C4-2B (cell line): Measurements from ENCODE around the gene PTPRD.

ENCODE experiments used
- H3K27ac ChIP-seq: fragments of 450-650 bp; 2 replicates; pipeline ENCODE4 v1.5.1; 2017
- CTCF ChIP-seq: fragments of 450-650 bp; conservative IDR thresholded peaks from 2 replicates; pipeline ENCODE4 v1.5.1; 2017; ENCODE audit warnings: mild to moderate bottlenecking
- ZFX ChIP-seq: fragments of 450-650 bp; IDR thresholded peaks from 2 replicates; pipeline ENCODE4 v1.6.1; 2017

PTPRD gene

DNA sequence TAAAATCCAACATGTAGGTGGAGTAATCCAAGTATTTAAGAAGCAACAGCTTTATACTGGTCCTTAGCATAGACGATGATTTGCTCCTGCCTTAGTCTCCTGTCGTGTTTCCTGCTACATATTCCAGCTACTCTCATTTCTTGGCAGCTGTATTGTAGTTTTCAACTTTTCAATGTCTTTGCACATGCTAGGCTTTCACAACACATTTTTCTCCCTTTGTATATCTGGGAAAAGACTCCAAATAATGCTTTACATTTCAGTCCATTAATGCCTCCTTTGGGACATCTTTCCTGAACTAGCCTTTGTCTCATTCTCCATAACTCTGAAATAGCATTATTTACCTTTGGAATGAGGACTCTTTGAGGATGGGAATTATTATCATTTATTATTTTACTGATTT is 508.0 kb downstream of the PTPRD start:
- TF ChIP-seq CTCF, result no peak
- no peak overlapping the region for H3K27ac ChIP-seq

- TF ChIP-seq ZFX (no peak), CTCF (no peak)
- H3K27ac ChIP-seq, result no peak overlapping the region
Observed at GRCh38 chr9:10095208-10095607, 517.6 kb downstream of the PTPRD start.

DNA sequence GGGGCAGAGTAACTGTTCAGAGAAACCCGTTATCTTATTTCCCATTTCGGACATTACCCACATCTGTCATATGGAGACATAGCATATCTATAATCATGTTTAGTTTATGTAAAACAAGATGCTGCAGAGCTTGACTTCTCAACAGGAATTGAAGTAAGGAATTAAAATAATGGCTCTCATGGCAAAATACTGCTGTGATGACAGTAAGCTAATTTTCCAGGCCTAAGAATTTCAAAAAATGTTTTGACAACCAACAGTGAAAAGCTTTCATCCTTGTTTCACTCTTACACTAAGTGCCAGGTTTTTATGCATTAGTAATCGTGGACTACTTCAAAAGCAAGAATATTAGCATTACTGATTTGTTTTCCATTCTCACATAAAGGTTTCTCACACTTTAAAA is 518.2 kb downstream of the PTPRD start:
- TF ChIP-seq CTCF (no peak), ZFX (no peak)
- no peak overlapping the region for H3K27ac ChIP-seq

- TF ChIP-seq CTCF, result no peak
- TF ChIP-seq ZFX, result no peak
- no peak overlapping the region for H3K27ac ChIP-seq
Observed at GRCh38 chr9:10080012-10080411, 532.8 kb downstream of the PTPRD start.

DNA sequence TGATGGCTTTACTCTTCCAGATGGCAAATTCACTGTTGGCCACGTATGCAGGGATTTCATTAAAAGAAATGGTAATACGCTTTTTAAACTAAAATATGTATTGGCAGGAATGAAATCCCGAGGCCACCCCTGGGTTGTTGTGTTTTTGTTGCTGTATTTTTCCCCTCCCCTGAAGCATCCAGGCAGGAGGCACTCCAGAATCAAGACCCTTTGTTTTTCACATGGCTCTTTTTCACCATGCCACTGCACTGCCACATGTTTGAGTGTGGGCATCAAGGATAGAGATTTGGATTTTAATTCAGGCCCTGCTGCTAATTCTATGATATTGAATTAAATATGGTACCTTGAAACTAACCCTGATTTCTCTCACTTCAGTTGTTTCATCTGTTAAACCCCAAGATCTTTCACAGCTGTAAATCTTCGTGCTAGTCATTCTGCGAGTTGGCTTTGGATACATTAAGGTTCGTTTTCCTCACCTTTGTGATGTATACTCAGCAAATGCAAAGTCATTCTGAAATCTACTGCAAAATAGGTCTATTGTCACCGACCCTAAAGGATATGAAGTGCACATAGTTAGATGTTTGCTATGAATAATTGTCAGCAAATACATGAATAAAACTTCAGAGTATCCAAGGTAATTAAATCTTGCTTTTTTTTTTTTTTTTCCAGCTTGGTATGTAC is 533.4 kb downstream of the PTPRD start:
- TF ChIP-seq ZFX, result no peak
- no peak for TF ChIP-seq CTCF
- H3K27ac ChIP-seq, result no peak overlapping the region

- no peak overlapping the region for H3K27ac ChIP-seq
- TF ChIP-seq ZFX (no peak), CTCF (no peak)
Observed at GRCh38 chr9:10071579-10071978, 541.2 kb downstream of the PTPRD start.

GRCh38 chr9:10062629-10063395 is 550.0 kb downstream of the PTPRD start:
- TF ChIP-seq ZFX, result no peak
- no peak for TF ChIP-seq CTCF

More at GRCh38 chr9:10062629-10063395, 550.0 kb downstream of the PTPRD start:
- no peak overlapping the region for H3K27ac ChIP-seq
